Activated CD8-positive, alpha-beta memory T cell treated with anti-CD3 and anti-CD28 coated beads, Interleukin-2, amount 50 U/mL, for 1 hour (primary cell): ENCODE results near the gene BOC.

Experiments
- DNase-seq: peaks from one replicate; pipeline ENCODE4 v3.0.0-alpha.2; 2020; ENCODE audit errors: extremely low read depth

Gene BOC

DNA sequence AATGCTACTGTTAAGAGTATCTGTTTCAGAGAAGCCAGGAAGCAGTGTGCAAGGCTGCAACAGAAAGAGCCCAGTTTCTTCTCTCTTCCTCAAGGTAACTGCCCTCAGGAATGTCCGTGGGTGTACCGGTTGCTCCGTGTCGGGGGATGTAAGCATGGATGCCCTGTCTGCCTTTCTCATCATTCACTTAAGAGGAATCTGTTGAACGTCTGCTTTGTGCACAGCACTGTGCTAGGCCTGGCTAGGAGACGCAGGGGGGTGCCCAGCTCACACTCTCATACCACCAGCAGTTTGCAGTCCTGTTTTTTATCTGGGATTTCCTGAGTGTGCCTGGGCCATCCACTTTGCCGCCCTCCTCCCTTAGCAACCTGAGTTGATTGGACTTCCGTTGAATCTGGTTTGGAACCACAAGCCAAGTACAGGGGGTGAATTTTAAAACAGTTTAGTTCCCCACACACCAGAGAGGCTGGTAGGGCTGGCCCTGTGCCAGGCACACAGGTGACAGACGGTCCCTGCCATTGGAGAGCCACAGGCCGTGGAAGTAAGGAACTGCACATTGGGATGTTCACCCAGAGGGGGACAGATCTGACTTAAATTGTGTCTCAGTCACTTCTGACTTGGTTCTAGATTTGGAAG, 11.2 kb downstream of the BOC start:
- no peak for DNase-seq

DNA sequence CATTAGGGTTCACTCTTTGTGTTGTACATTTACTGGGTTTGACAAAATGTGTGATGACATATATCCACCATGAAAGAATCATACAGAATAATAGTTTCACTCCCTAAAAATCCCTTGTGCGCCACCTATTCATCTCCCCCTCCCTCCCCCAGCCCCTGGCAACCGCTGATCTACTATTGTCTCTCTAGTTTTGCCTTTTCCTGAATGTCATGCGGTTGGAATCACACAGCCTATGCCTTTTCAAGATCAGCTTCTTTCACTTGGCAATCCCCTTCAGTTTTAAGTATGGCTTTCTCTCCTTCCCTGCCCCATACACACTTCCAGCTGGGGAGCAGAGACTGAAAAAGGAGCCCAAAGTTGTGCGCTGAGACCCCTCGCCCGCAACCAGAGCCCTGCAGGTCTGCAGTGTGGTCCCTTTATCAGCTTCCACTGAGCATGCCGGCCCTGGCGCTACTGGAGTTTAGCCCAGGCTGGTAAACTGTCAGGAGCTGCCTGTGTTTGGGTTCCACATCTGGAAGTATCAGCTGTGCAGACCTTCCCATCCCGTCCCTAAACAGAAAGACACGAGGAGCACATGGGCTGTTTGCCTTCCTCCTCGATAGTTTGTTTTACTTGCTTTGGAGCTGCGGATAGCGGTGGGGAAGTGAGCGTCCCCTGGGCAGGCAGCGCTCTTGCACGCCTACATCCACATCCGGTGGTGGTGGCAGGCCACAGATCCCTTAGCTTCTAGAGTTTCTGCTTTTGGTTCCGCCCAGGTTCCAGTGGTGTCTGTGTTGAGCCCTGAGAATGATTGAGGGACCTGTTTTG, 12.3 kb downstream of the BOC start:
- DNase-seq = no peak

DNA sequence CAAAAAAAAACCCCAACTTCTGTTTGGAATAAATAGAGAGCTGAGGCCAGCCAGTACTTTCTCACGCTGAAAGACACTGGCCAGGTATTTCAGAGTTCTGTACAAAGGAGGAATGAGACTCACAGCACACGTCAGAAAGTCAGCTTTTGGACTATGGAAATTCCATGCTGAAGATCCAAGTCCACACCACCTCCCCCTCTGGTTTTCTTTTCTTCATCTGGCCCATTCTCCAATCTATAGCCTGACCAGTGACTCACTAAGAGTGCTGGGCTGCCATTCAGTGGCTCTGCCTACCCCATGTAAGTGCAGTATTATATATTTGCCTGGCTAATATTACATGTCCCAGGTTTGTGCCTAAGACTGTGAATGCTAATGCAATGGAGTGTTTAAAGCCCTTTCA, 13.9 kb downstream of the BOC start:
- DNase-seq = no peak

DNA sequence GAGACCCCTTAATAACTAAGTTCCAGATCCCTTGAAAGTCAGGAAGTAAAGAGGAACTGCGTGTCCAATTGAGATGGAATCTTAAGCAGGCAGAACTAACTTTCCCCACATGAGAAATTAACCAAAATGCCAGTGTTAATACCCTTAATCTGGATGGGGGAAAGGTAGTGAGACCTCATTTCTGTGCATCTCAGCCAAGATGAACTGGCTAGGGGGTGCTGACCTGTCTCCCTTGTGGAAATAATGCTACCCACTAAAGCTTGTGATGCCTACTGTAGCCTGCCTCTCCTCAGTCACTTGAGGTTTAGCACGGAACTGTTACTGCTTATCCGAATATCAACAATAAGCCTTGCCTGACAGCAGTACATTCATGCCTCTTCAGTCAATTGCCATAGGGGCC, 15.1 kb downstream of the BOC start:
- no peak for DNase-seq

DNA sequence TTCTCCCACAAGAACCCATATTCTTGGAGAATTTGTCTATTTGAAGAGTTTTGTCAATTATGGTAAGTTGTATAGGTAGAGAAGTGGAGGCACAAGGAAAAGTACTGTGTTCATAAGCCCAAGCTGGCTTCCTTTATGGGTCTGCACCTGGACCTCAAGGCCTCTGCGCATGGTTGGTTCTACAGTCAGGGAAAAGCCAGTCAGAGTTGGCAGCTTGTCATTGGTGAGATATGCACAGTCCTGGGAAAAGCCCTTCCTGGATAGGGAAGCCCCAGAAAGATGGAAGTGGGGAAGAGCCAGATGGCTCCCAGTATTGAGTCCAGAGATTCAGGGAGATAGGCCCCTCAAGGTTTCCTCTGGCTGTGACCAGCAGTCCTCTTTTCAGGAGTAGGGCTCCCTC, 15.8 kb downstream of the BOC start:
- no peak for DNase-seq

DNA sequence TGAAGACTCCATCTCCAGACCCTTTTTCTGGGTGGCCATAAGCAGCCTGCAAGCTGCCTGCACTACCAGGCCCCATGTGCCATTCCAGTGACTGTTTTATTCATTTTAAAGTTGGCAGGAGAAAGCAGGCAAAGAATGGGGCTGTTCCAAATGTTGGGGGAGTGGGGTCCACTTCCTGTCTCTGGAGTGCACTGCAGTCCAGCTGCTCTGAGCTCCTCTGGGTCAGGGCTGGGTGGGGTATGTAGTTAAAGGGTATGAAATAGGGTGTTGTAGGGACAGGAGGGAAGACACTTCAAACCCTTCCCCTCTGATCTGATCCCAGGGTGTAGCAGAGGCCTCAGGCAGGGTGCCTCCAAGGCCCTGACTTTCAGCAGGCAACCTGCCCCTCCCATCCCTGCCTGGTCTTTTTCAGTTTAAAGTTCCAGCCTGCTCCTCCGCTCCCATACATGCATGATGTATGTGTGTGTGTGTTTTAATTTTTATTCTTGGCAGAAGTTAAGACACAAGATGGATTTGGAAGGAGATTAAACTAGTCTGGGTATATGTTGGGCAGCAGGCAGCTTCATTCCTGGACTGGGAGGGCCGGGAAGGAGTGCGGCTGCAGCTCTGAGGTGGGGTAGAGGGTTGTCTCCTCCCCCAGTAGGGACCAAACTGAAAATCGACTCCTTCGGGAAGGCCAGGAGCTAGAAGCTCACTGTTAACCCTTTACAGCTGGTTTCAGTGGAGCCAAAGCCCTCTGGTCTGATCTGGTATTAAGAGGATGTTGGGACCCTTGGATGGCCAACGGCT, 17.3 kb downstream of the BOC start:
- no peak for DNase-seq

DNA sequence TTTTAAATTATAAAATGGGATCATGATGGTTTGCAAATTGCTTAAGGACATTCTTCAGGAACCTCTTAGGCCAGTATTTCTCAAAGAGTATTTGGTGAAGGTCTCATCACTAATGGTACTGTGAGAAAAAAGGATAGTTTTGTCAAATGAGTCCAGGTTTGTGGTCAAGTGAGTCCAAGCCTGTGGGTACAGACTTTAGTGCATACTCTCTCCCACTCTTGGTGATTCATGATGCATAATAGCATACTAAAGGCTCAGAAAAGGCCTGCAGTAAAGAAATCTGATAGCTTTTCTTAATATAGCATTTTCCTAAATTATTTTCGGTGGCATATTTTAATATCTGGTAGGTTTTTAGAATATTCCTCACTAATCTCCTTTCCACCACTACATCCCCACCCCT, 20.0 kb downstream of the BOC start:
- DNase-seq = no peak

DNA sequence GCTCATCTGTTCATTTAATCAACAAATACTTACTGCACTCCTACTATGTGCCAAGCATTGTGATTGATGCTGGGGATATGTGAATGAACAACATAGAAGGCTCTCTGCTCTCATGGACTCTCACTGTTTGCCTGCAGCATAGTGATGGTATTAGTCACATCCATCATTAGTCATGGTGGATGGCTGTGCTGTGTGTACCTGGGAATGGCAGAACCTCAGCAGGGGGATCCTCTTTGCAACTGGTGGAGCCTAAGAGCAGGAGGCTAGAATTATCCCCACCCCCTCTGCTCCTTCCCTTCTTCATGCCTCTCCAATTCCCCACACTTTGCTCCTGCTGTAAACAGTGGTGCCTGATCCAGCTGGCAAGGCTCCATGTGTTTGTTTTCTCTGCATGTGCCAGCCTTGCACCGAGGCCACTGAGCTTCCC, 20.5 kb downstream of the BOC start:
- no peak for DNase-seq

DNA sequence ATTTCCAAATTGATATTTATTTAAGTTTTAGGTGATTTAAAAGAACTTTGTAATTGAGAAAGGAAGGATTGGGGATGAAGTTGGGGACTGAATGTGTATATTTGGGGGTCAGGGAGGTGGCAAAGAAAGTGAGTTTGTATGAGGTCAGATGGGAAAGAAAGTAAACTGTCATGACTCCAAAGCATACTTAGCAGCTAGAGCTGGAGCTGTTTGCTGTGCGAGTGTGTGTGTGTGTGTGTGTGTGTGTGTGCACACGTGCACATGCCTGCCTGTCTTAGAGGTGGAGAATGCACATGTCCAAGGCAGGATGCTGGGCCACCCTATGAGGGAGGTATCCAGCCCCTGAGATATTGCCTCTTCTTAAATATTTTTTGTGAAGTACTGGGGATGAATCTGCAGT, 21.0 kb downstream of the BOC start:
- no peak for DNase-seq

DNA sequence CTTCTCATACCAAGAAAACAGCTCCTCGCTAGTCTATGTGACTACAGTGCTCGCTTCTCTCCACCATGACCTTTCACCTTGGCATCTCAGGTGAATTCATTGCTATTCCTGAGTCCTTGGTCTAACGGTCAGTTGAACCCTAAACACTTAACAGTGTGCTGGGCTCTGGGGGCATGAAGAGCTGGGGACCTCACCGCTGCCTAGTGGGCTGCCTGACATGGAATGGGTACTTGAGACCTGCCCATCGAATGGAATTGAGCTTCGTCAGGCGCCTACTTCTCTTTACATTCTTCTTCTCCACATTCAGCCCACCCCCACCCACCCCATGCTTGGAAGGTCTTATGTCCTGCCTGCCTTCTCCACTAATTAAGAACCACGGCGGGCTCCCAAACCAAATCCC, 22.1 kb downstream of the BOC start:
- DNase-seq = no peak

DNA sequence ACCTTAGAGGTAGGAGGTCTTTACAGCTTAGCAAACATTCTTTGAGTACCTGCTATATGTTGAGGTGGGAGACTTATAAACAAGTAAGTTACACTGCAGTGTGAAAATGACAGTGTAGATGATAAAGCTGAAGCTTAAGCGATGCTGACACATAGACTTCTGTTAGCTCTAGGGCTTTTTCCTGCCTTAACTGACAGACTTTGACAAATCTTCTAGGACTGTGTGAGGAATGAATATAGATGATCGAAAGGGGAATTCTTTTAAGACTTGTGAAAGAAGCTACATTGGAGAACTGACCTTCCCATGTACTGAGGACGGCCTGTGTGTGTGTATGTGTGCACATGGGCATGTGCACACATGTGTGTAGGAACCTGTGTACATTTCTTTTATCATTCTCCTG, 22.7 kb downstream of the BOC start:
- DNase-seq = no peak

DNA sequence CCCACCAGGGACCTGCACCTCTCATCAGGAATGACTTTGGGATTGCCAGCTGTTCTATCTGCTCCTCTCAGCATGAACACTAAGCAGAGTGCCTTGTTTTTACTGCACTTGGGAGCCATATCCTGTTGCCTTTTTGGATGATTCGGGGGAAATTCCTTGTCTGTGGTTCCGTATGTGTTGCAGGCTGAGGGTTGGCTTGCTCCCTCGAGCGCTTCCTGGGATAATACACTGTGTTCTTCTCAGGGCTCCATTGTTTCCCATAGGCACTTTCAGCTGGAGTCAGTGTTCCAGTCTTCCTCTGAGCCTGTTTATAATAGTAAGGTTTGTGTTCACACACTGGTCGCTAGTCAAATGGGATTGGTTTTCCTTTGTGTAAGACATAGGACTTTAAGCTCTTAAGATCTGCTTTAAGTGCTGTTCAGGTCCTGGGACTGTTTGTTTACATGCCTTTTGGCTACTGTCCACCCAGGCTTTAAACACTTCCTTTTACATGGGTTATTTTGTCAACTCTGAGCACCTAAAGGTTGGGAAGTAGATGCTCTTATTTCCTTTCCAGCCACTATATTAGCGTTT, 23.4 kb downstream of the BOC start:
- no peak for DNase-seq

DNA sequence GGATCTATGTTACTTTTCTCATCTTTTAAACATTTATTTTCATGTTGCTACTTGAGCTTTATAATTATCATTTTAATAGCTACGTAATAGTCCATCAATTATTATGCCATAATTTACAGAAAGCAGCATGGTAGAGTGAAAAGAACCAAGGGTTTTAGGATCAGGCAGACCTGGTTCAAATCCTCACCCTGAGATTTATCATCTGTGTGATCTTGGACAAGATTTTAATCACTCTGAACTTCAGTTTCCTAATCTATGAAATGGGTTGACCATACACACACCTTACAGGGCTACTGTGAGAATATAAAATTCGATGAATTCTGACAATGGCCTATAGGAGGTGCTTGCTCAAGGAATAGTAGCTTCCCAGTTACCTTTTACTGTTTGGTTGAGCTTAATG, 27.1 kb downstream of the BOC start:
- DNase-seq = no peak

DNA sequence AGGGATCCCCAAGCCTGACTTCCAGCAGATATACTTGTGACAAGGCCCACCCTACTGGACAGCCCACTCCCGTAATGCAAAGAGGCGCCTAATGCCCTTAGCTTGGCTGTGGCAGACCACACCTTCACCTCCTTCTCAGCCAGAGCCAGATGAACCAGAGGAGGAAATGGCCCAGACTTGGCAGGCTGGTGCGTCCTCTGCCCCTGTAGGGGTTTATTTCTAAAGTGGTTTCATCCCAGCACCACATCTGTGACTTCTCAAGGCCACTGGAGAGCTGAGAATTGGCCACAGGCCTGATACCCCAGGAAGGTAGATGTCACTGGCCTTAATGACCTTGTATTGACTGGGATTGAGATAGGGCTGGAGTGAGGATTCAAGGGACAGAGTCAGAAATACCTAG, 29.5 kb downstream of the BOC start:
- no peak for DNase-seq

DNA sequence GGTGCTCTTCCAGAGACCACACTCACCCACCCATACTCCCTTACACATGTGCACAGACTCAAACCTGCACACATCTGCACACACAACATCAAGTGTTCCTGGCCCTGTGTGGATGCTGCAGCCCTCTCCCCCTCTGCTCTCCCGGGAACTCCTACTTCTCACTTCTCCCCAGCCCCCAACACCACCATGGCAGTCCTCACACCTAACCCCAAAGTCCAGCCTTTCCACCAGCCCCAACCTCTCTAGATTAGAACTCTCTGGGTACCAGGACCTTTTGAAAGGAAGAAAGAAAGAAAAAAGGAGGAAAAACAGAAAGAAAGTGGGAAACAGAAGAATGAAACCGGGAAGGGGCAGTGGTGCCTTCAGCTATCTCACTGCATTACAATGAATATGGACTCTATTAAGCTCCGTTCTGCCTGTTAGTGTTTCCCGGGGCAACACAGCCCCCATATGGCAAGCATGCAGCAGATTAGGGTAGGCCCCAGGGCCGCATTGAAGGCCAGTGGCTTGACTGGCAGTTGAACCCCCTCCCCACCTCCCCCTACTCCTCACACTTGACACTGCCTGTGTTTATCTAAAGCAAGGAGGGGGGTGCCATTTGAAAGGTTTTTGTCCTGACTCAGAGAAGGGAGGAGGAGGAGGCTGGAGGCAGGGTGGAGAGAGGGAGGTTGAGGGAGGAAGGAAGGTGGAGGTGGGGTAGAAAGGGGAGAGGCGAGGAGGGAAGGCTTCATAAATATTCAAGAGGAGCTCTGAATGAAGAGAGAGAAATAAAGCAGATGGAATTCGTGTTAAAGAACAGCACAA, 30.1 kb downstream of the BOC start:
- no peak for DNase-seq

DNA sequence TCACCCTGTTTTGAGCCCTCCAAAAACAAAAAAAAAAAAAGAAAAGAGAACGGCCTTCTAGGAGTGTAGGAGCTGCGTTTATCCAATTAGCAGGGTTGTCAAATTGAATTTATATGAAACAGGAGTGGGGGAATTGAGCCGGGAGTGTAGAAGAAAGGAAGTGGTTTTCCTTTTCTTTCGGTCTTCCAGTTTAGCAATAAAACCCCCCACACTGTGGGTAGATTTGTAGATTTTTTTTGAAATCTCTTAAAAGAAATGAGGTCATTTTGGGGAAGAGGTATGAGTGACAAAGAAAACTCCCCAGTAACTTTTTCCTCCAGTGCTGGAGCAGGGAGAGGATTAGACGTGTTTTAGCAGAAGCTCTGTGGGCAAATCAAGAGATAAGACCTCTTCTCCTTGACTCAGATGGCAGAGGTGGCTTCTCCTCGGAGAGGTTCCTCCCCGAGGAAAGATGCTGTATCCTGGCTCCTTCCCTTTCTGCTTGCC, 30.8 kb downstream of the BOC start:
- DNase-seq = no peak

DNA sequence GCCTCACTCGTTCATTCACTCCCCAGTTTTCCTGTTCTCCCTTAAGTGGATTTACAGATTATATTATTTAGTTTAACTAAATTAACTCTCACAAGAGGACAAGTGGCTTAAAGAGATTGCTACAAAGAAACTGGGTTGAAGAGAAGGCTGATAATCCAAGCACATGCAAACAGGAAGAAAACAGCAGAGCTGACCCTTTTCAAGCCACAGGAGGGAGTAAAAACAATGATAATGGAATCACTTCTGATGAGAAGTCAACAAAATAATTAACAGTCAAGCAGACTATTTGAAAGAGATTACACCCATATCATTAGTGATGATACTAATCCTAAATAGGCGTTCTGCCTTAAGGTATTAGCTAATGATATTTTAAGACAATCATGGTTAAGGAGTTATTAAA, 31.7 kb downstream of the BOC start:
- DNase-seq = no peak

DNA sequence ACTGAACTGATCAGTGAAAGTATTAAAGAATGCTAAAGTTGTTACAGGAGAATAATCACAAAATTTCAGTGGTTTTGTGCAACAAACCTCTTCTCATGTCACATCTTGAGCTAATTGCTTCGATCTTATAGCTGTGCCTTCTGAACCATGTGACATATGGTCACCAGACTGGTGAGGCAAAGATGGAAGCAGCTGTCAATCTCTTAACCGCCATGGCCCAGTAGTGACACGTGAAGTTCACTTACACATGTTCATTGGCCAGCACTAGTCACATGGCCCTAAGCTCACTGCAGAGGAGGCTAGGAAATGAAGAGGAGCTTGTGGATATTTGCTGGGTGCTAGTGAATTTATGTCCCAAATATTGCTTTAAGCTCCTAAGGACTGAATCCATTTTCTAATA, 32.5 kb downstream of the BOC start:
- no peak for DNase-seq

DNA sequence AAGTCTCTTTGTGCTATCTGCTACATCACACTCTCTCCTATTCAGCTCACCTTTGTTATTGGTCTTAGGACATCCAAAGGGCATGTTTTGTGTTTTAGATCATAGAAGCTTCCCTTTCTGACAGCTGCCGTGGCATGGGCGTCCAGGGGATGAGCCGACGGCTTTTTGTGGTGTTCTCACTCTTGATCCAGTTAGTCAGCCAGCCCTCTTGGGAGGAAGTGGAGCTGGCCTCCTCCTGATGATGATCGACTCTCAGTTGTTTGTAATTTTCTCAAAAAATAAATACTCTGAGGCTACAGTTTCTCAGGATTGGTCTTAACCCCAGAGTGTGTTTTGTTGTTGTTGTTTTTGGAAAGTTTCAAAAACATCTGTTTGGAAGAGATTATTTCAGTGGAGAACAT, 34.4 kb downstream of the BOC start:
- DNase-seq = no peak

DNA sequence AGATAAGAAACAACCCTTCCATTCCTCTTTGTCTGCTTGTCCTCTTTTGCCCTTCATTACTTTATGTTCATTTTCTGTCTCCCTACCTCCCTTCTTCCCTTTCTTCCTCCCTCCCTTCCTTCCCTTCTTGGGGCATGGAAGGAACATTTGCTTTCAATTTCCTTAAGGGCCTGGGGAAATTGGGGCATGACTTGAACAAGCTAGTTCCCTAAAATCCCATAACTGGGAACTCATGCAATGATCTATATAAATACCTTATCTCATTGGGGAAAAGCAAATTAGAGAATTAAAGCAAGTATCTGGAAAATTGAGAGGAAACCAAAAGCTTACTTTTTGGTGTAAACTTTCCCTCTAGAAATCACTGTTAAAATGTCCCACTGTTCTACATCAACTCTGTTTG, 35.7 kb downstream of the BOC start:
- no peak for DNase-seq

DNA sequence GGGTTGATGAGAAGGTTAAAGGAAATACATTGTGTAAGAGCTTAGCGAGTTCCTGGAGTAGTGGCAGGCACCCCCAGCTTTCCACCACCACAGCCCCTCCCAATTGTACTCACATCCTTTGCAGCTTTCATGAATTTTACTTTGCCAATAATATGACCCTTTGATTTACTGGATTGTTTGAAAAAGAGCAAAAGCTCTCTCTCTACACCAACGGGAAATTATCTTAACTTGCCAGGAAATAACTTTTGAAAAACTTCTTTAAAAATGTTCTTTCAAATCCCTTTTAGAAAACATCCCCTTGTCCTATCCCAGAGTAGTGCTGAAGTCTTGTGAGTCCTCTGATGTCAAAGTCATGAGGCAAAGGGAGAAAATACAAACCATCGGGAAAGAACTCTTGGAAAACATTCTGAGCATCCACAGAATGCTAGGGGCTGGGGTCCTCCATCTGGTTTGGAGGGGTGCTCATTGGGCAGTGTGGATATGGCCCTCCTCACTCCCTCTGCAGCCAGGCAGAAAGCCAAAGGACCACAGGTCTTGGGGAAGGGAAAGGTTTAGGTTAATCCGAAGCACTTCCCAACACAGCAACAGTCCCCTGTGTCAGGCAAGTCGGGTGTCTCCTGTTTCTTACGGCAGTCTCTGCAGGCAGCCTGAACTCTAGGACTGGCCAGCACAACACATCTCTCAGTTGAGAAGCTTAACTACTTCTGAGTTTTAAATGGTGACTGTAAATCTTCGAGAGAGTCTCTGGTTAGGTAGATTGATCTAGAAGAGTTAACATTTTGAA, 36.5 kb downstream of the BOC start:
- DNase-seq = no peak
